ENCODE measurements around the gene DYRK1A. TPM values are rescaled to one million over a fixed set of nuclear protein-coding genes. Genes with fewer than 3 reads are reported as not detected.

The DYRK1A gene
- total and polyA plus RNA-seq, 2 experiments from 2014 or later, result 4.2 to 61.7 TPM

GRCh38 chr21:37562920-37563640 lies 196.5 kb downstream of the DYRK1A start:
- no peak for DNase-seq (ENCODE audit: low read depth in 1 of 2, low spot score in 1 of 2)
- no peak for TF ChIP-seq CTCF (IDR thresholded peaks at IDR 0.05; ENCODE audit: low read depth, low read length)
- H3K4me1 ChIP-seq (ENCODE audit: low read depth), result peaks cover 6% of the 10 kb centered on the region
- no peak overlapping the region for H3K27ac ChIP-seq
- no peaks in the 10 kb centered on the region for H3K36me3 ChIP-seq
- H3K27me3 ChIP-seq, result no peaks in the 10 kb centered on the region
- H3K9me3 ChIP-seq (ENCODE audit: low read depth), result no peaks in the 10 kb centered on the region
- H3K4me3 ChIP-seq, result peak overlapping the region; percentile 21

GRCh38 chr21:37563641-37564340 lies 197.2 kb downstream of the DYRK1A start:
- H3K4me1 ChIP-seq (ENCODE audit: low read depth), result peaks cover 6% of the 10 kb centered on the region
- H3K36me3 ChIP-seq, result no peaks in the 10 kb centered on the region
- TF ChIP-seq CTCF (IDR thresholded peaks at IDR 0.05; ENCODE audit: low read depth, low read length), result peak; percentile 49
- DNase-seq (ENCODE audit: low read depth in 1 of 2, low spot score in 1 of 2), result peak; percentile 73 to 97
- H3K4me3 ChIP-seq, result peak overlapping the region; percentile 21
- H3K27ac ChIP-seq, result peak overlapping the region; percentile 65
- no peaks in the 10 kb centered on the region for H3K9me3 ChIP-seq (ENCODE audit: low read depth)
- H3K27me3 ChIP-seq, result no peaks in the 10 kb centered on the region

- no peaks in the 10 kb centered on the region for H3K9me3 ChIP-seq (ENCODE audit: low read depth)
- peaks cover 6% of the 10 kb centered on the region for H3K4me1 ChIP-seq (ENCODE audit: low read depth)
- no peaks in the 10 kb centered on the region for H3K36me3 ChIP-seq
- H3K27ac ChIP-seq, result peak overlapping the region; percentile 65
- peak overlapping the region; percentile 21 for H3K4me3 ChIP-seq
- no peaks in the 10 kb centered on the region for H3K27me3 ChIP-seq
- no peak for TF ChIP-seq CTCF (IDR thresholded peaks at IDR 0.05; ENCODE audit: low read depth, low read length)
- DNase-seq (ENCODE audit: low read depth in 1 of 2, low spot score in 1 of 2), result peak; percentile 31 to 97
Measured at GRCh38 chr21:37564341-37564923, 197.9 kb downstream of the DYRK1A start.

GRCh38 chr21:37564924-37565529 lies 198.5 kb downstream of the DYRK1A start:
- H3K9me3 ChIP-seq (ENCODE audit: low read depth), result no peaks in the 10 kb centered on the region
- no peaks in the 10 kb centered on the region for H3K36me3 ChIP-seq
- H3K27ac ChIP-seq, result peak overlapping the region; percentile 65
- no peaks in the 10 kb centered on the region for H3K27me3 ChIP-seq
- H3K4me3 ChIP-seq, result no peak overlapping the region
- TF ChIP-seq CTCF (IDR thresholded peaks at IDR 0.05; ENCODE audit: low read depth, low read length), result no peak
- no peak for DNase-seq (ENCODE audit: low read depth in 1 of 2, low spot score in 1 of 2)
- H3K4me1 ChIP-seq (ENCODE audit: low read depth), result peaks cover 6% of the 10 kb centered on the region

- Histone ChIP-seq H3K27me3 (no peaks in the 10 kb centered on the region), H3K4me1 (ENCODE audit: low read depth) (peaks cover 6% of the 10 kb centered on the region), H3K4me3 (no peak overlapping the region), H3K9me3 (ENCODE audit: low read depth) (no peaks in the 10 kb centered on the region), H3K36me3 (no peaks in the 10 kb centered on the region), H3K27ac (no peak overlapping the region)
- TF ChIP-seq CTCF (IDR thresholded peaks at IDR 0.05; ENCODE audit: low read depth, low read length), result no peak
- DNase-seq (ENCODE audit: low read depth in 1 of 2, low spot score in 1 of 2), result no peak
Measured at GRCh38 chr21:37565530-37566223, 199.1 kb downstream of the DYRK1A start.

All from cardiac muscle cell (in vitro differentiated cells and primary cell).